ENCODE data around the gene CUTA. TPM values are rescaled to one million over a fixed set of nuclear protein-coding genes. Genes with fewer than 3 reads are reported as not detected.

Gene CUTA
- total RNA-seq (2022; extraction: Qiagen RNA extraction), result 168 to 225 TPM (median 201 TPM) in 5 replicates

GRCh38 chr6:33417903-33418689 lies at the start of gene CUTA:
Gene CUTA, minus strand, starts transcription at chr6:33418107. Its CDS starts 107 bp downstream, at chr6:33418000.

GRCh38 chr6:33454009-33454946 lies 36.4 kb upstream of the CUTA start, which contains the start of gene ZBTB9:
Gene ZBTB9, plus strand, starts transcription at chr6:33454576. Its CDS starts 525 bp downstream, at chr6:33455101.

GRCh38 chr6:33419580-33420490 lies 1.9 kb upstream of the CUTA start, which contains the start of gene SYNGAP1:
Gene SYNGAP1, plus strand, starts transcription at chr6:33420065. Its CDS starts 200 bp downstream, at chr6:33420265.

GRCh38 chr6:33410711-33411631 lies 6.9 kb downstream of the CUTA start, which contains the start of gene PHF1:
Gene PHF1, plus strand, starts transcription at chr6:33411014. Its CDS starts 1,250 bp downstream, at chr6:33412264.

GRCh38 chr6:33391278-33391921 lies 26.5 kb downstream of the CUTA start, which contains the start of gene KIFC1:
Gene KIFC1, plus strand, starts transcription at chr6:33391823. Its CDS starts 163 bp downstream, at chr6:33391986.

Other genes starting within 250 kb of the CUTA start
- 0.69 to 1.1 TPM (median 0.83 TPM) in 5 replicates for gene COL11A2, start 225.6 kb downstream of the CUTA start, total RNA-seq (2022; extraction: Qiagen RNA extraction)
- 16.8 to 21.8 TPM (median 19.3 TPM) in 5 replicates for gene RXRB, start 217.4 kb downstream of the CUTA start, total RNA-seq (2022; extraction: Qiagen RNA extraction)
- gene SLC39A7, start 217.2 kb downstream of the CUTA start, total RNA-seq (2022; extraction: Qiagen RNA extraction), result 104 to 111 TPM (median 108 TPM) in 5 replicates
- gene HSD17B8, start 213.5 kb downstream of the CUTA start, total RNA-seq (2022; extraction: Qiagen RNA extraction), result 11.5 to 15.6 TPM (median 15.0 TPM) in 5 replicates
- gene RING1, start 209.6 kb downstream of the CUTA start, total RNA-seq (2022; extraction: Qiagen RNA extraction), result 19.6 to 25.9 TPM (median 24.4 TPM) in 5 replicates
- gene VPS52, start 146.2 kb downstream of the CUTA start, total RNA-seq (2022; extraction: Qiagen RNA extraction), result 16.0 to 19.1 TPM (median 17.1 TPM) in 5 replicates
- gene RPS18, start 146.0 kb downstream of the CUTA start, total RNA-seq (2022; extraction: Qiagen RNA extraction), result 2,503 to 2,635 TPM (median 2,544 TPM) in 5 replicates
- gene B3GALT4, start 141.0 kb downstream of the CUTA start, total RNA-seq (2022; extraction: Qiagen RNA extraction), result 0.56 to 1.3 TPM (median 0.87 TPM) in 5 replicates
- 48.0 to 54.9 TPM (median 53.1 TPM) in 5 replicates for gene WDR46, start 128.9 kb downstream of the CUTA start, total RNA-seq (2022; extraction: Qiagen RNA extraction)
- 96.5 to 132 TPM (median 106 TPM) in 5 replicates for gene PFDN6, start 128.5 kb downstream of the CUTA start, total RNA-seq (2022; extraction: Qiagen RNA extraction)
- gene RGL2, start 119.2 kb downstream of the CUTA start, total RNA-seq (2022; extraction: Qiagen RNA extraction), result 11.1 to 15.1 TPM (median 13.9 TPM) in 5 replicates
- gene TAPBP, start 104.0 kb downstream of the CUTA start, total RNA-seq (2022; extraction: Qiagen RNA extraction), result 34.5 to 39.4 TPM (median 36.1 TPM) in 5 replicates
- gene ZBTB22, start 100.4 kb downstream of the CUTA start, total RNA-seq (2022; extraction: Qiagen RNA extraction), result 2.3 to 4.2 TPM (median 3.1 TPM) in 5 replicates
- gene DAXX, start 95.1 kb downstream of the CUTA start, total RNA-seq (2022; extraction: Qiagen RNA extraction), result 34.0 to 37.2 TPM (median 35.3 TPM) in 5 replicates
- 36.9 to 44.7 TPM (median 43.5 TPM) in 5 replicates for gene KIFC1, start 26.3 kb downstream of the CUTA start, total RNA-seq (2022; extraction: Qiagen RNA extraction)
- 13.8 to 18.4 TPM (median 14.6 TPM) in 5 replicates for gene PHF1, start 7.1 kb downstream of the CUTA start, total RNA-seq (2022; extraction: Qiagen RNA extraction)
- 3.2 to 9.3 TPM (median 4.4 TPM) in 5 replicates for gene SYNGAP1, start 2.0 kb upstream of the CUTA start, total RNA-seq (2022; extraction: Qiagen RNA extraction)
- 10.3 to 12.5 TPM (median 10.7 TPM) in 5 replicates for gene ZBTB9, start 36.5 kb upstream of the CUTA start, total RNA-seq (2022; extraction: Qiagen RNA extraction)
- 36.4 to 45.2 TPM (median 43.4 TPM) in 5 replicates for gene BAK1, start 162.2 kb upstream of the CUTA start, total RNA-seq (2022; extraction: Qiagen RNA extraction)
- gene ITPR3, start 203.2 kb upstream of the CUTA start, total RNA-seq (2022; extraction: Qiagen RNA extraction), result 33.0 to 50.7 TPM (median 44.5 TPM) in 5 replicates

Data from A549 treated with Mapracorat at 1 μM for 4 hours (cell line).